ENCODE data around the gene C5orf22. TPM values are rescaled to one million over a fixed set of nuclear protein-coding genes. Genes with fewer than 3 reads are reported as not detected.

Gene C5orf22
- total and polyA plus RNA-seq, 4 donors: 4.6 to 10.3 (median 7.0) TPM

DNA sequence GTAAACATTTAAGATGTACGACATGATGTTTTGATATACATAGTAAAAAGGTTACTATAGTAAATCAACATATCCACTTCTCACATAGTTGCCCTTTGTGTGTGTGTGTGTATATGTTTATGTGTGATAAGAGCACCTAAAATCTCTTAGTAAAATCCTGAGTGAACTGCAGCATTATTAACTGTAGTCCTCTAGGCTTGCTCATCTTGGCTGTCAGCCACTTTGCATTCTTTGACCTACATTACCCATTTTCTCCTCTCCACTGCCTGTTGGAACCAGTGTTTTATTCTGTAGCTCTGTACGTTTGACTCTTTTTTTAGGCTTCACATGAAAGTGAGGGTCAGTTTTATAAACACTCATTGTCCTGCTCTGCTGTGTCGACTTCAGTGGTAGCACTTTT lies 24.4 kb downstream of the C5orf22 start:
- no peaks in the 10 kb centered on the region for H3K27me3 ChIP-seq (ENCODE audit: control insufficient read depth in 4 of 4, insufficient read depth in 4 of 4, low read length in 3 of 4)
- no peak for DNase-seq (ENCODE audit: low spot score)
- WGBS: 96% methylated on average over 3 of the region's 3 CpGs
- H3K36me3 ChIP-seq (ENCODE audit: control insufficient read depth in 4 of 4, insufficient read depth in 3 of 4, low read depth in 1 of 4, low read length in 3 of 4): peaks cover 3 to 38% (median 25%) of the 10 kb centered on the region in 4 donors
- no peak overlapping the region for H3K4me3 ChIP-seq (ENCODE audit: low read depth in 1 of 3, low read length in 3 of 3)
- TF ChIP-seq, protein P1, sequence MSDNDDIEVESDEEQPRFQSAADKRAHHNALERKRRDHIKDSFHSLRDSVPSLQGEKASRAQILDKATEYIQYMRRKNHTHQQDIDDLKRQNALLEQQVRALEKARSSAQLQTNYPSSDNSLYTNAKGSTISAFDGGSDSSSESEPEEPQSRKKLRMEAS (IDR thresholded peaks at IDR 0.05): no peak
- TF ChIP-seq JUND (IDR thresholded peaks at IDR 0.05): no peak
- TF ChIP-seq EGR1 (IDR thresholded peaks at IDR 0.05; ENCODE audit: low read depth in 2 of 2): no peak
- TF ChIP-seq GABPA (IDR thresholded peaks at IDR 0.05 in 1 of 2, conservative IDR thresholded peaks at IDR 0.05 in 1 of 2): no peak
- TF ChIP-seq HNF4G (IDR thresholded peaks at IDR 0.05): no peak
- TF ChIP-seq SP1 (IDR thresholded peaks at IDR 0.05): no peak
- TF ChIP-seq FOXA2 (IDR thresholded peaks at IDR 0.05): no peak
- no peak for TF ChIP-seq FOXA1 (IDR thresholded peaks at IDR 0.05)
- no peak for TF ChIP-seq TAF1 (conservative IDR thresholded peaks at IDR 0.05)
- no peak for TF ChIP-seq RAD21 (IDR thresholded peaks at IDR 0.05)
- no peak for TF ChIP-seq NR2F2 (IDR thresholded peaks at IDR 0.05)
- no peak for TF ChIP-seq HNF4A (conservative IDR thresholded peaks at IDR 0.05)
- TF ChIP-seq RXRA (IDR thresholded peaks at IDR 0.05): no peak
- H3K9me3 ChIP-seq (ENCODE audit: control insufficient read depth in 4 of 4, low read length in 3 of 4): no peaks in the 10 kb centered on the region
- no peaks in the 10 kb centered on the region for H3K4me1 ChIP-seq (ENCODE audit: control insufficient read depth in 4 of 4, insufficient read depth in 4 of 4, low read length in 3 of 4)
- H3K27ac ChIP-seq (ENCODE audit: low read depth in 1 of 2, low read length in 2 of 2): no peak overlapping the region
- H3K9ac ChIP-seq (ENCODE audit: low read depth in 1 of 2, low read length in 2 of 2): no peak overlapping the region

DNA sequence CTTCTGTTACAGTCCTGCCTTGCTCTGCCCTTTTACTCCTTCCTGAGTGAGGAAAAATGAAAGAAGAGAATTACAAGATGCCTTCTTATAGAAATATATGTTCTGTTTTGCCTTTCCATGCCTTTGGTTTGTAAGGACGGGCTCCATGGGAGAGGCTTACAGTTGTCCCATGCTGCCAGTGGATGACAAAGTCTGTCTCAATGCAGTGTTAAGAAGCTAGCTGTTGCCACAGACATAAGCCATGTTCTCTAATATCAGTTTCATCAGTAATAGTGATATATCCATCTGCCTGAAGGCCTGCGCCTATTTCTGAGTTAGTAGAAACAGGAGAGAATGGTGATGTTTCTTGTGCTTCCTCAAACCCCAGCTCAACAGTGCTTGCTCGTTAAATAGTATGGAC lies 27.8 kb downstream of the C5orf22 start:
- TF ChIP-seq FOXA2 (IDR thresholded peaks at IDR 0.05): no peak
- TF ChIP-seq, protein P2, sequence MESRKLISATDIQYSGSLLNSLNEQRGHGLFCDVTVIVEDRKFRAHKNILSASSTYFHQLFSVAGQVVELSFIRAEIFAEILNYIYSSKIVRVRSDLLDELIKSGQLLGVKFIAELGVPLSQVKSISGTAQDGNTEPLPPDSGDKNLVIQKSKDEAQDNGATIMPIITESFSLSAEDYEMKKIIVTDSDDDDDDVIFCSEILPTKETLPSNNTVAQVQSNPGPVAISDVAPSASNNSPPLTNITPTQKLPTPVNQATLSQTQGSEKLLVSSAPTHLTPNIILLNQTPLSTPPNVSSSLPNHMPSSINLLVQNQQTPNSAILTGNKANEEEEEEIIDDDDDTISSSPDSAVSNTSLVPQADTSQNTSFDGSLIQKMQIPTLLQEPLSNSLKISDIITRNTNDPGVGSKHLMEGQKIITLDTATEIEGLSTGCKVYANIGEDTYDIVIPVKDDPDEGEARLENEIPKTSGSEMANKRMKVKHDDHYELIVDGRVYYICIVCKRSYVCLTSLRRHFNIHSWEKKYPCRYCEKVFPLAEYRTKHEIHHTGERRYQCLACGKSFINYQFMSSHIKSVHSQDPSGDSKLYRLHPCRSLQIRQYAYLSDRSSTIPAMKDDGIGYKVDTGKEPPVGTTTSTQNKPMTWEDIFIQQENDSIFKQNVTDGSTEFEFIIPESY (IDR thresholded peaks at IDR 0.05): no peak
- no peak for TF ChIP-seq YY1 (IDR thresholded peaks at IDR 0.05)
- TF ChIP-seq JUND (IDR thresholded peaks at IDR 0.05): no peak
- TF ChIP-seq, protein P3, sequence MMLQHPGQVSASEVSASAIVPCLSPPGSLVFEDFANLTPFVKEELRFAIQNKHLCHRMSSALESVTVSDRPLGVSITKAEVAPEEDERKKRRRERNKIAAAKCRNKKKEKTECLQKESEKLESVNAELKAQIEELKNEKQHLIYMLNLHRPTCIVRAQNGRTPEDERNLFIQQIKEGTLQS (IDR thresholded peaks at IDR 0.05): no peak
- TF ChIP-seq HNF4A (conservative IDR thresholded peaks at IDR 0.05): no peak
- TF ChIP-seq HNF4G (IDR thresholded peaks at IDR 0.05): no peak
- TF ChIP-seq, protein P1 (IDR thresholded peaks at IDR 0.05): no peak
- no peak for TF ChIP-seq TAF1 (conservative IDR thresholded peaks at IDR 0.05)
- TF ChIP-seq, protein P4, sequence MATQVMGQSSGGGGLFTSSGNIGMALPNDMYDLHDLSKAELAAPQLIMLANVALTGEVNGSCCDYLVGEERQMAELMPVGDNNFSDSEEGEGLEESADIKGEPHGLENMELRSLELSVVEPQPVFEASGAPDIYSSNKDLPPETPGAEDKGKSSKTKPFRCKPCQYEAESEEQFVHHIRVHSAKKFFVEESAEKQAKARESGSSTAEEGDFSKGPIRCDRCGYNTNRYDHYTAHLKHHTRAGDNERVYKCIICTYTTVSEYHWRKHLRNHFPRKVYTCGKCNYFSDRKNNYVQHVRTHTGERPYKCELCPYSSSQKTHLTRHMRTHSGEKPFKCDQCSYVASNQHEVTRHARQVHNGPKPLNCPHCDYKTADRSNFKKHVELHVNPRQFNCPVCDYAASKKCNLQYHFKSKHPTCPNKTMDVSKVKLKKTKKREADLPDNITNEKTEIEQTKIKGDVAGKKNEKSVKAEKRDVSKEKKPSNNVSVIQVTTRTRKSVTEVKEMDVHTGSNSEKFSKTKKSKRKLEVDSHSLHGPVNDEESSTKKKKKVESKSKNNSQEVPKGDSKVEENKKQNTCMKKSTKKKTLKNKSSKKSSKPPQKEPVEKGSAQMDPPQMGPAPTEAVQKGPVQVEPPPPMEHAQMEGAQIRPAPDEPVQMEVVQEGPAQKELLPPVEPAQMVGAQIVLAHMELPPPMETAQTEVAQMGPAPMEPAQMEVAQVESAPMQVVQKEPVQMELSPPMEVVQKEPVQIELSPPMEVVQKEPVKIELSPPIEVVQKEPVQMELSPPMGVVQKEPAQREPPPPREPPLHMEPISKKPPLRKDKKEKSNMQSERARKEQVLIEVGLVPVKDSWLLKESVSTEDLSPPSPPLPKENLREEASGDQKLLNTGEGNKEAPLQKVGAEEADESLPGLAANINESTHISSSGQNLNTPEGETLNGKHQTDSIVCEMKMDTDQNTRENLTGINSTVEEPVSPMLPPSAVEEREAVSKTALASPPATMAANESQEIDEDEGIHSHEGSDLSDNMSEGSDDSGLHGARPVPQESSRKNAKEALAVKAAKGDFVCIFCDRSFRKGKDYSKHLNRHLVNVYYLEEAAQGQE (IDR thresholded peaks at IDR 0.05): no peak
- no peak overlapping the region for H3K9ac ChIP-seq (ENCODE audit: low read depth in 1 of 2, low read length in 2 of 2)
- H3K4me3 ChIP-seq (ENCODE audit: low read depth in 1 of 3, low read length in 3 of 3): no peak overlapping the region
- no peak for DNase-seq (ENCODE audit: low spot score)
- no peaks in the 10 kb centered on the region for H3K27me3 ChIP-seq (ENCODE audit: control insufficient read depth in 4 of 4, insufficient read depth in 4 of 4, low read length in 3 of 4)
- 96% methylated on average over 3 of the region's 3 CpGs for whole genome bisulfite sequencing
- no peaks in the 10 kb centered on the region for H3K9me3 ChIP-seq (ENCODE audit: control insufficient read depth in 4 of 4, low read length in 3 of 4)
- no peak overlapping the region for H3K27ac ChIP-seq (ENCODE audit: low read depth in 1 of 2, low read length in 2 of 2)
- no peaks in the 10 kb centered on the region for H3K4me1 ChIP-seq (ENCODE audit: control insufficient read depth in 4 of 4, insufficient read depth in 4 of 4, low read length in 3 of 4)
- peaks cover 1 to 9% (median 6%) of the 10 kb centered on the region in 4 donors for H3K36me3 ChIP-seq (ENCODE audit: control insufficient read depth in 4 of 4, insufficient read depth in 3 of 4, low read depth in 1 of 4, low read length in 3 of 4)

All from liver (tissue), 9 donors.